Gastroesophageal sphincter (tissue), 3 donors: ENCODE results near the gene CFAP46.

ENCODE experiments used
- EP300 ChIP-seq: sonication (generic); formaldehyde crosslinking; IDR thresholded peaks from one replicate; pipeline ENCODE4 v1.6.1; 2017; ENCODE audit warnings: antibody characterized with exemption, mild to moderate bottlenecking
- TF ChIP-seq, protein P1 (sequence below), 4 experiments: fragments of 200-600 bp in 2 of 4; fragments of 450-650 bp in 2 of 4; sonication (generic) in 1 of 4; IDR thresholded peaks; one replicate each; pipeline ENCODE4 v1.5.1; 2017 to 2019; ENCODE audit warnings: antibody characterized with exemption in 4 of 4, mild to moderate bottlenecking in 2 of 4, moderate library complexity in 2 of 4

DNA sequence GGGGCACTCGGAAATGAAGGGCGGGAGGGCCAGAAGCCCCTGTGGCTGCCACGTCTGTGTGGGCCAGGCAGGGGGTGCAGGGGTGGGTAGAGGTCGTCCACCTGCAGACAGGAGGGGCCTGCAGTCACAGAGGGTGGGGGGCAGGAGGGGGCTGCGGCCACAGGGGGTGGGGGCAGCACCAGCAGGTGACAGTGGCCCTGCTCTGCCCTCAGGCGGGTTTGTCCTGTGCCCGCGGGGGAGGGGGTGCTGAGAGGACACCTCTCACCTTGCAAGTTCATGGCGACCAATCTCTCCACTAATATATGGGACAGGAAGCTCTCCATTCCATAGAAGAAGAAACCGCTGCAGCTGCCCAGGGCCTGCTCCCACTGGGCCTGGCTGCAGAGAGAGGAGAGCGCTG lies 129.8 kb downstream of the CFAP46 start:
- TF ChIP-seq, protein P1, sequence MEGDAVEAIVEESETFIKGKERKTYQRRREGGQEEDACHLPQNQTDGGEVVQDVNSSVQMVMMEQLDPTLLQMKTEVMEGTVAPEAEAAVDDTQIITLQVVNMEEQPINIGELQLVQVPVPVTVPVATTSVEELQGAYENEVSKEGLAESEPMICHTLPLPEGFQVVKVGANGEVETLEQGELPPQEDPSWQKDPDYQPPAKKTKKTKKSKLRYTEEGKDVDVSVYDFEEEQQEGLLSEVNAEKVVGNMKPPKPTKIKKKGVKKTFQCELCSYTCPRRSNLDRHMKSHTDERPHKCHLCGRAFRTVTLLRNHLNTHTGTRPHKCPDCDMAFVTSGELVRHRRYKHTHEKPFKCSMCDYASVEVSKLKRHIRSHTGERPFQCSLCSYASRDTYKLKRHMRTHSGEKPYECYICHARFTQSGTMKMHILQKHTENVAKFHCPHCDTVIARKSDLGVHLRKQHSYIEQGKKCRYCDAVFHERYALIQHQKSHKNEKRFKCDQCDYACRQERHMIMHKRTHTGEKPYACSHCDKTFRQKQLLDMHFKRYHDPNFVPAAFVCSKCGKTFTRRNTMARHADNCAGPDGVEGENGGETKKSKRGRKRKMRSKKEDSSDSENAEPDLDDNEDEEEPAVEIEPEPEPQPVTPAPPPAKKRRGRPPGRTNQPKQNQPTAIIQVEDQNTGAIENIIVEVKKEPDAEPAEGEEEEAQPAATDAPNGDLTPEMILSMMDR (IDR thresholded peaks at IDR 0.05), result no peak
- TF ChIP-seq EP300, result no peak
